Mucosa of gallbladder (tissue), 1 donor: ENCODE measurements around the gene PRDM16. TPM values are rescaled to one million over a fixed set of nuclear protein-coding genes. Genes with fewer than 3 reads are reported as not detected.

ENCODE experiments used
- DNase-seq: peaks from one replicate; pipeline ENCODE4 v3.0.0-alpha.2; 2020; ENCODE audit warnings: low spot score
- total RNA-seq: library from RNA; stranded (reverse); gene quantifications from one replicate; pipeline ENCODE4 v1.2.1, GENCODE V29; 2021
- donor health status: DM: no; HTN: no; CAD: no.

Gene PRDM16
- total RNA-seq, 1 donor from 2014 or later = 29.3 TPM

DNA sequence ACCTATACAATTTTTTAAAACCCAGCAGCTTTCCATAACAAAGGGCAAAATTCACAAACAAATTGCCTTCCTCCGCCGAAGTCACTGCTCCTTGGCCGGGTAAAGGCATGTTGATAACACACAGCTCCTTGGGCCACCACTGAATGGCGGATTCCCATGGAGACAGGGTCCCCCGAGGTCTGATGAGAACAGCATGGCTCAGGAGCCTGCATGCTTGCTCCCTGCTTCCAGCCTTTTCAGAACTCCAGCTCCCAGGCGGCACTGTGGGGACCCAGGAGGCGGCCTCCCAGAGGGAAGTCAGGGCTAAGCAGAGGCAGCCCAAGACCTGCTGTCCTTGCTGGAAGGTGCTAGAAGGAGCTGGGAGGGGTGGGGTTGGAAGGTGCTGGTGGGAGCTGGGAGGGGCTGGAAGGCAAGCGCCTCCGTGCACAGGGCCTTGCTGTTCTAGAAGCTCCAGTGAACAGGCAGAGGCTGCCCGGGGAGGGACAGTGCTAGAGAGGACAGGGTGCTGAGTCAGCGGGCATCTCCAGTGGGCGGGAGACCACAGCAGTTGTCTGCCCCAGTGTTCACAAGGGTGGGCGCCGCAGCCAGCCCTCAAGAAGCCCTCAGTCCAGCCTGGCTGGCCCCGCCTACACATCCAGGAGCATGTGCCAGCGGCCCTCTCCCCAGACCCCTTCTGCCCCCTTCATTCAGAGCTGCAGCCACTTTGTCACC lies 35.1 kb downstream of the PRDM16 start:
- DNase-seq = no peak

DNA sequence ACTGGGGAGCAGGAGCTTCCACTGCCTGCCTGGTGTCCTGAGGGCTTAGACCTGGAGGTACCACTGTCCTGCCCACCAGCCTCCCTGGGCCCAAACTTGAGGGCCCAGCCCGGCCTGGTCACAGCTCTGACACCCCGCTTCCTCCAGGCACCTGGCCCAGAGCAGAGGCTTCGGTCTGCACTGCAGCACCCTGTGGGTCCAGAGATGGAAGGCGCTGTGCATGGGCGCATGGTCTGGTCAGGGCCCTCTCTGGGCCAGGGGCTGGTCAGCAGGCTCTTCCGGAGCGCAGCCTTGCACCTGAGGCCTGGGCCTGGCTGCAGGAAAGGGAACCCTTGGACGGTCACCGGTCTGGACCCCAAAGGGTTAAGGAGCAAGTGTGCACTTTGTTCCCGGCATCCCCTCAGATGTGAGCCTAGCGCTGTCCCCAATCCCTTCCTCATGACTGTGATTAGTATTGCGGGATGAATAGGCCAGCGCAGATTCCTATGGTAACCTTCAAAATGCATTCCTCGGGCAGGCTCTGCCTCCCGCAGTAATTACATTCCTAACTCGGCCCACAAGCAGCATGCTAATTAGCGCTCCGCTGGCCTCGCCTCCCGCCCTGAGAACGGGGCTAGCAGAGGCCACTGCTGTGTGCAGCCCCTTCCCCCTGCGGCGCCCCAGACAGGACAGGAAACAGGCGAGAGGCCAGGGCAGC lies 36.3 kb downstream of the PRDM16 start:
- DNase-seq = no peak

DNA sequence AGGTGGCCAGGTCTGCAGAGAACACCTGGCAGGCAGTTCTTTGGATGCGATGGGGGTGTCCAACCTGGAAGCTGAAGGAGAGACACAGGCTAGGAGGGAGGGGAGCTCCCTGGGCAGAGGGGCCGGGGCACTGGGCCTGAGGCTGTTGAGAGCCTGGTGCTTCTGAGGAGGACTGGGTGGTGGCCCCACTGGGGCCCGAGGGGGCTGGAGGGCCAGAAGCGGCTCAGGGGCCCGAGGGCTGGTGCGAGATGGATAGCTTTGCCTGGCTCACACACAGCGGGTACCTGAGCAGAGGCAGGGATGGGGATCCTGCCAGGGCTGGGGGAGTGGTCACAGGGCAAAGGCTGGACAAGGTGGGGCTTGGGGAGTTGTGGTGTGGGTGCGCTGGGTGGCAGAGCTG lies 37.2 kb downstream of the PRDM16 start:
- DNase-seq = no peak

DNA sequence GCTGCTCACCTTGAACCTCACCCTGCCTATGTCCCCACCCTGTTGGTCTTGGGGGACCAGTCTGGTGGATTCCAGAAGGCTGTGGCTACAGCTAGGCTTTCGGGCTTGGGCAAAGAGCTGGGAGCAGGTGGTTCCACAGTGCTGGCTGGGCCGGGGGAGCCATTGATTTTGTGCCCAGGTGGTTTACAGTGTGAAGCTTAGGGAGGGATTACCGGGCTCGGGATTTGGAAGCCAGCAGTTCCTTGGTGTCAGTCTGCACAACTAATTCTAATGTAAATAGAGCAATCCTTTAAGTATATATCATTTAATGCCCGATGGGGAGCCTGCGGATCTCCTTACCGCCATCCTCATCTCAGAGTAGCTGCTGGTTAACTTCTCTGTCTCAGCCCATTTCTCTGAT lies 38.2 kb downstream of the PRDM16 start:
- DNase-seq = no peak

DNA sequence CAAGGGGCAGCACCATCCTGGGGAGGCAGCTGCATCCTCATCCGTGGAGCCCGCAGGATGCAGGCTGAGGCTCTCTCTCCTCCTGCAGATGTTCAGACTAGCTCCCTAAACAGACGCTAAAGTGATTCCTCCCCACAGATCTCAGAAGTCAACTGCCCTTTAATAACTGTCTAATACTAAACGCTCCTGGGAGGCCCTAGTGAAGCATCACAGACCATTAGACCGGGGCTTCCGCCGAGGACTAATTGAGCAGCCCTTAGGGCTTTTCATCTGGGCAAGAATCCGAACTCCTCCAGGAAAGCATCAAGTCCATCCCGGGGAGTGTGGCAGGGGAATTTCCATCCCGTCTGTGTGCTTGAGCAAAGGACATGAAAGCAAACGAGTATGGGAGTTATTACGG lies 40.4 kb downstream of the PRDM16 start:
- DNase-seq = no peak

DNA sequence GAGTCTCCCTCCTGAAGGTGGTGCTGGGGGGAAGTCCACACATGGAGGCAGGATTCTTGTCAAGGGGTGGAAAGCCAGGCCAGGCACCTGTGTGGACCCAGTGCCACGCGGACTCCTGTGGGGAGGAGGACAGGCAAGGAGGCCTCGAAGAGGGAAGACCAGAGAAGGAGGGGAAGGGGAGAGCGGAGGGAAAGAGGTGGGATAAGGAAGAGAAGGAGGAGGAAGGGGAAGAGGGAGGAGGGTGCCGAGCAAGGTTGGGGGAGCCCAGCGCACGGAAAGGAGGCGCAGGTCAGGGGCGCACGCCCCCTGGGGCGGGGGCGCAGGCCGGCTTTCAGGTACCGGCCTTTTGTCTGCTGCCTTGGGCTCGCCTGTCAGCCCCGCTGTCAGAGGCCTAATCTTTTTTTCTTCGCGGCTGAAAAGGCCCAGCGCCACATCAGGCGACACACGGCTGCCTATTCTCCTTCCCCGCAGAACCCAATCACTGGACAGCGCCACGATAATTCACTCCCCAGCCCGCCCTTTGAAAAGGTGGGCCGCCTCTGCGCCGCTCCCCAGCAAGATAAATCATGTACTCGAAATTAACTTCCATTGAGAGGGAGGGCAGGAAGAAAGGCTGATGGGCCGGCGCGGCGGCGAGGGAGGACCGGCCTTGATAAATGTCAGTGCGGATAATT lies 42.5 kb downstream of the PRDM16 start:
- no peak for DNase-seq

DNA sequence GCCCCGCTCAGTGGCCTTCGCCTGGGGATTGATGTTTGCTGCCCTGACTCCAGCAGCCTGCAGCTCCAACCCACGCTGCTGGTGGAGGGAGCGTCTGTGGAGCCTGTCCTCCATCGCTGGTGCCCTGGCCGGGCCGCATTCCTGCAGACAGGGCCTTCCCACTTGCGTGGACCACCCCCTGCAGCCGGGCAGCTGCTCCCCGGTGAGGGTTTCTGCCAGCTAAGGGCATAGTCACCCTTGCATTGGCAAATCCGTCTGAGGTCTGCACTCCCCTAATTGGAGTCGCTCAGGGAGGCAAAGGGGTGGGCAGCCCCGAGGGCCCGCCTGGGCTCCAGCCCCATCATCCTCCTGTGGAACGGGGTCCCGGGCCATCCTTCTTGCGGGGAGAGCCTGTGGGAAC lies 43.5 kb downstream of the PRDM16 start:
- DNase-seq = no peak

DNA sequence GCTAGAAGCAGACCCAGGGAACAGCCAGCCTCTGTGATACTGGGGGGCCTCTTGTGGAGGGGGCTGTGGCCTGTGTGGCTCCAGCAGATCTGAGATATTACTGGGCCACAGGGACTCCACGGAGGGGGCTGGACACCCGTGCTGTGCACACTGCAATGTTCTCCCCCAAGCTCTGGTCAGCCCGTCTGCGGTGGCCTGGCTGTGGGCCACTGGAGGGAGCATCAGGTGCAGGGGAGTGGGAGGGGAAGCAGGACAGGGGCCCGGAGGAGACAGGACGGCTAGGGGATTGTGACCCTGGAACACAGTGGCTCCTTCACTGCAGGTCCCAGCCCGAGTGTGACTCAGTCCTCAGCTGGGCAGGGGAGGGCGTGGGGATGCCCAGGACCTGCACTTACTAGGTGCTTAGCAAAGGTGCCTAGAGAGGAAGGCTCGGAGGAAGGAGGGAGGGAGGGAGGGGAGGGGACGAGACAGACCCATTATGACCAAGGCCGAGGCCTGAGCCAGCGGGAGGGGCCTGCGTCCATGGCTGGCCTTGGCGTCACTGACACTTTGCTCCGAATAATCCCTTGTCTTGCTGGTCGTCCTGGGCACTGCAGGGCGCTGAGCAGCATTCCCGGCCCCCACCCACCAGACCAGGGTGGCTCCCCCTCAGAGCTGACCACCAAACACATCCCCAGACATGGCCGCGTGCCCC lies 44.2 kb downstream of the PRDM16 start:
- no peak for DNase-seq

DNA sequence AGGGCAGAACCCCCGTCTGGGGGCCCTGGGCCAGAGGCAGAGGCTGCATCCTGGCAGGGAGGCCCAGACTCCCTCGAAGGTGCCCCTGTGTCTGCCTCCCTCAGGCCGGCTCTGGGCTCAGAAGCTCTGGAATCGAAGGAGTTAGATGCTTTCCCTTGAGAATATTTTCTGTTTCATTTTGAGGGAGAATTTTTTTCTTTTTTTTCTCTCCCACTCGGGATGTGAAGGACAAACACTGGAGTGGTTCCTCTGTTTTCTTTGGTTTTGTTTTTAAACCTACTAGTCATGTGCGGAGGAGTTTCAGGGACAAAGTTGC lies 44.7 kb downstream of the PRDM16 start:
- DNase-seq = no peak

DNA sequence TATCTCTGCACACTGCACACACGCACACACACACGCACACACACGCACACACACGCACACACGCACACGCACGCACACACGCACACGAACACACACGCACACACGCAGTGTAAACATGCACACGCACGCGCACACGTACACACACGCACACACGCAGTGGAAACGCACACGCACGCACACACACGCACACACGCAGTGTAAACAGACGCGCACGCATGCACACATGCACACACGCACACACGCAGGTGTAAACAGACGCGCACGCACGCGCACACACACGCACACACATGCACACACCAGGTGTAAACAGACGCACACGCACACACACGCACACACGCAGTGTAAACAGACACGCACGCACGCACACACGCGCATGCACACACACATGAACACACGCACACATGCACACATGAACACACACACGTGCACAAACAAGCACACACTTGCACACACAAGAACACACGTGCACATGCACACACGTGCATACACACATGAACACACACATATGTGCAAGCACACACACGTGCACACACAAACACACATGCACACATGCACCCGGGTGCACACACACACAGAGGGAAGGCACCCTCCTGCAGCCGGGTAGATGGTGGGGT lies 45.2 kb downstream of the PRDM16 start:
- no peak for DNase-seq

DNA sequence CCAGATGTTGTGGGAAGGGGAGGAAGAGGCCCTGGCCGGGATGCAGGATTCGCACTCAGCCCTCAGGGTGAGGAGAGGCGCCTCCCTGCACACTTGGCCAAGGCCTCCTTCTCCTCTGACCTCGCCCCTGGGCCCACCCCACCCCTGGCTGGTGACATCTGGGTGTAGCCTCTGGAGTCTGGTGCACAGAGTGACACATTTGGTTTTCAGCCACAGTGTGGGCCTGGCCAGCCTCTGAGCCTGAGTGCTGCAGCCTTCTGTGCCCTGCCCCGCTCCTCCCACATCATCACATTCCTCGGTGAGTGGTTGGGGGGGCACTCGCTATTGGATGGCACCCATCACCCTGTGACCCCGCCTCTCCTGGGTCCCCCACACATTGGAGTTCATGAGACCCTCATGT lies 45.8 kb downstream of the PRDM16 start:
- DNase-seq = peak; percentile 31

DNA sequence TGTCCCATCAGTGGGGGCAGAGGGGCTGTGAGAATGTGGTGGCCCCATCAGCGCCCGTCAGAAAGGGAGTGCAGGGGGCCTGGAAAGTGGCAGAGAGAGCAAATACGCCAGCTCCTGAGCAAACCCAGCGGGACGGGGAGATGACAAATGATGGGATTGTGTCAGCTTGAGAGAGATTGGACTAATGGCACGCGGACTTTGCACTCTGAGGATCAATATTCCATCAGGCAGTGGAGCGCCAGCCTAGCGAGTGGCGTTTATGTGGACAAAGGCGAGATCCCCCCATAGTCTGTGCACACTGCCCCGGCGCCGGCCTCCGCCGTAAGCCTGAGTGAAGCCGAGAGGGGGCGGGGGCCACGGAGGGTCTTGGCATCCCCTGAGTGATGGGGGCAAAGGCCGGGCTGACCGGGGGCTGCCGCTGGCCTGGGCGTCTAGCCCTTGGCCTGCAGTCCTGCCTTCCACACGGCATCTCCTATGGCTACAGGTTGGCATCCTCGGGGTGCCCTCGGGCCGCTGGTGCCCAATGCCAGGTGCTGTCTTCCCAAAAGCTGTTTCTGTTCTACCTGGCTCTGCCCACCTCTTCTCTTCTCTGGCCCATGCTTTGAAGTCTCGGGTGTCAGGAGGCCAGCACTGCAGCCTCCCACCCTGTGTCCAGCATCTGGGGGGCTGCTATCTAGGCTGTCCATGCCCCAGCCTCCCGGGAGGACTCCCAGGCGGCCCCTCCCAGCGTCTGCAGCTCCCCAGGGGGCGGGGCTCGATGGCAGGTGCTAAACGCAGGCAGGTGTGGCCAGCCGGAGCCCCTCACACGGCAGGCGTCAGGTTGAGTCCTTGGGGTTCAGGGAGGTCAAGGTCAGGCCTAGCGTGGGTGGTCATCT lies 46.5 kb downstream of the PRDM16 start:
- peak; percentile 85 for DNase-seq

DNA sequence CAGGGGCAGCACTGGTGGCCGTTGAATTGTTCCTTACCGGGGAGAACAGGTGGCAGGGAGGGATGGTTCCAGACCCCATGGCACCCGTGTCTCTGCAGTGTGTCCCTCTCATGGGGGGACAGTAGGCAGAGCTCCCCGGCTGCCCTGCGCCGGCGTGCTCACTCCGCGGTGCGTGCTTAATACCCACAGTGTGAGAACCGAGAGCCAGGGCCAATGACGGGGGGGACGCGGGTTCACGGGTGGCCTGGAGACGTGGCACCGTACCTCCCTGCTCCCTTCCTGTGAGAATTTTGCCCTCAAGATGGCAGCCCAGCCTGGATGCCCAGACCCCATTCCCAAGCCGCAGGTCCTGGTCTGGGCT lies 47.1 kb downstream of the PRDM16 start:
- no peak for DNase-seq

DNA sequence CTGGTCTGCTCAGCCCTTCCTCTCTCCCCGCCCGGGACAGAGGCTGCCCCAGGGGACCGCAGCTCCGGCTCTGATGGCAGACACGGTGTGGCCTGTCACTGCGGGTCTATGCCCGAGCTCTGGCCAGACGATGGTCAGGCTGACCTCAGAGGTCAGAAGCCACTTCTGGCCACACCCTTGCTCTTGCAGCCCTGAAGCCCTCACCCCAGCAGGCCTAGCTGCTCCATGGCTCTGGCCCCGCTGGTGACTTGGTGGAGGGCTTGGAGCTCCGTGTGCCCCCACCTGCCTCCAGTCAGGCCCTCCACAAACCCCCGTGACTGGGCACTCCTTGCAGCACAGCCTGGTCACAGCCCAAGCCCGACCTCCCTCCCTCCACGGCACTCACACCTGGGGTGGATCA lies 47.6 kb downstream of the PRDM16 start:
- no peak for DNase-seq

DNA sequence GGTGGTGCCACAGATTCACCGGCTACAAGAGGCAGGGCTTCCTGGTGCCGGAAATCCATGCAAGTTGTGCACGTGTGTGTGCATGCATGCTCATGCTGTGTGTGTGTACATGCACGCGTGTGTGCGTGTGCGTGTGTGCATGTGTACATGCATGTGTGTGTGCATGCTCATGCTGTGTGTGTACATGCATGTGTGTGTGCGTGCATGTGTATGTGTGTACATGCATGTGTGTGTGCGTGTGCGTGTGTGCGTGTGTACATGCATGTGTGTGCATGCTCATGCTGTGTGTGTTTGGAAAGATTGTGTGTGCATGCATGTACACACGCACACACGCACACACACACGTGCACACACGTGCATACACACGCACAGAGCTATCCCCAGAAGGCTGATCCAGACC lies 48.9 kb downstream of the PRDM16 start:
- no peak for DNase-seq

DNA sequence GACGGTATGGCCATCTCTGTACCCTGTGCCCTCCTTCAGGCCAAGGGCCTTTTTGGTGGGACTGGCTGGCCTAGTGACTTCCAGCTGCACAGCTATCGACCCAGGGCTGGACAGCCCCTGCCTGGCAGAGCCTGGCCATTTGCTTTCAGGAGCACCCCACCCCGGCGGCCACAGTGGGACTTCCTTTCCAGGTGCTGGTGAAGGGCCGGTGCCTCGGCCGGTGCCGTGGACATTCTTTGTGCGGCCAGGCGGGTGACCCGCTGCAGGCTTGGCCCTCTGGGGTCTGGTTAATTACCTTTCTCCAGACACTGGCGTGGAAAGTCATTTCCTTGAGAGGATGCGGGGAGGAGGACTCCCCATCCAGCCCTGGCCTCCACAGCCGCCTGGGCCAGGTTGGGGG lies 50.1 kb downstream of the PRDM16 start:
- DNase-seq = no peak

DNA sequence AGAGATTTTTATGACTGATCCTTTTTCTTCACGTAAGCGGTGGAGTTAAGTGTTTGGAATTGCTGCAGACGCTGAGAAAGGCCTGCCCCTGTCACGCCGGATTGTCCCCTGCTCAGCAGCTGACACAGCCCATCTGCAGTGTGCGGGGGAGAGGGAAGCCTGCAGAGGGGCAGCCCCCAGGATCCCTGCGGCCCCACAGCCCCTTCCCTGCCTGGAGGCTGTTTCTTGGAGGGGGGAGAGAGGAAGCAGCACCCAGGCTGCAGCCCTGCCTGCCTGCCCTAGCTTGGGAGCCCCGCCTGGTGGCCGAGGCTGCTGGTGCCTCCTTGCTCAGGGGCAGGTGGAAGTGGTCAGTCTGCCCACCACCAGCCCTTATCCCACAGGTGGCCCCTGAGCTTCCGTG lies 50.7 kb downstream of the PRDM16 start:
- DNase-seq = no peak

DNA sequence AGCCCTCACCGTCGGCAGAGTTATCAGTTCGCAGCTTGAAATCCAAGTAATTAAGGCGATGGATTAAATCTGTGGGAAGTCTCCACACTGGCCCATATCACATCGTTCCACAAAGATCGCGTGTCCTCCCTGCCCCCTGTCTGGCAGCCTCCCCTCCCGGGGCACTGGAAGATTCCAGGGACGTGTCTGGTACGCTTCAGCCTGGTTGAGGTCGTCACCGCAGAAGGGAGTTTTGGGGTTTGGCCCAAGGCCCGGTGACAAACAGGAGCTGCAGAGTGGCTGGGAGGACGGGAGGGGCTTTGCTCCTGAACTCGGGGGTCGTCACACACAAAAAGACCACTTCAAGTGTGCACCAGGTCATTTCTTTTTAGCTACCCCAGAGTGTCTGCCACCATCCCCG lies 51.1 kb downstream of the PRDM16 start:
- no peak for DNase-seq

DNA sequence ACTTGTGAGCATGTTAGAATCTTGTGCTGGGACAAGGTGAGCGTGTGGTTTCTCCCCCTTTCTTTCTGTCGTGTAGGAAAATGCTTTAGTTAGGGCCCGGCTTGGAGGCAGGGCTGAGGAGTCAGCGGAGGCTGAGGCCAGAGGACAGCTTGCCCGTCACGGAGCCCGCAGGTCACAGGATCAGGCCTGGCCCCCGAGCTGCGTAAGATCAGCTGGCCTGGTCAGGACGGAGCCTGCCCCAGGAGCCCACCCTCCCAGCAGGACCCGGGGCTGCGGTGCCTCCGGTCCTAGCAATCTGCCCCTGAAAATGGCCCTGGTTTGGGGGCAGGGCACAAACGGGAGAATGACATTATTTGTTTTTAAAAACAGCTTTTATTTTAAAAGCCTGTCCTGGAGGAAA lies 52.0 kb downstream of the PRDM16 start:
- no peak for DNase-seq

DNA sequence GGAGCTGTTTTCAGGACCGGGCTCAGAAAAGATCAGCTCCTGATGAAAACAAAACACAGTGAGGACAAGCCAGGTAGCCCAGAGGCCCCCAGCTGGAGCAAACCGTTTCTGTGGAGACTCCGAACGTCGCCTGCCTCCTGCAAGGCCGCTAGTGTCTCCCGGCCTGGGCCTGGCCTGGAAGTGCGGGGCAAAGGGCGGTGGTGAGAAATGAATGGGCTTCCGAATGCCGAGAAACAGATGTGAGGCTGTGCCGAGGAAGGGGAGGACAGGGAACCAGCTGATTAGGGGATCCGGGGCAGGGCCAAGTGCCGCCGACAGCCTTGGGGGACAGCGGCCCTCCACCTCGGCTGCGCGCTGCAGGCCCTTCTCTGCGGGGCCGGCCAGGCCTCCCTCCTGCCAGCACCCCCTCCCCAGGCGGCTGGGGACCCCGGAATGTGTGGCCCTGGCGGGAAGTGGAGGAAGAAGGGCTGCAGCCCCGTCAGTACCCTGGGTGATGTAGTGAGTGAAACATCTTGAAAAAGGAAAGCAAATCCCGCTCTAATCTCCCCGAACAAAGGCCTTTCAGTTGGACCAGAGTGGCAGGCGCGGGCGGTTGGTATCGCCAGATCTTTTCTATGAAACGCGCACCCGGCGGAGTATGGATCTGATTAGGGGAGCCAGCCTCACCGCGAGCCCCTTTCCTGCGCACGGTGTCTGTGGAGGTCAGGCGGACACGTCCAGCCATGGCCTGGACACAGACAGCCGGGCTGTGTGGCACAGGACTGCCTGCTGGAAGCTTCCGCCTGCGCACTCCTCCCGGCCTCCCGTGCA lies 52.6 kb downstream of the PRDM16 start:
- no peak for DNase-seq

DNA sequence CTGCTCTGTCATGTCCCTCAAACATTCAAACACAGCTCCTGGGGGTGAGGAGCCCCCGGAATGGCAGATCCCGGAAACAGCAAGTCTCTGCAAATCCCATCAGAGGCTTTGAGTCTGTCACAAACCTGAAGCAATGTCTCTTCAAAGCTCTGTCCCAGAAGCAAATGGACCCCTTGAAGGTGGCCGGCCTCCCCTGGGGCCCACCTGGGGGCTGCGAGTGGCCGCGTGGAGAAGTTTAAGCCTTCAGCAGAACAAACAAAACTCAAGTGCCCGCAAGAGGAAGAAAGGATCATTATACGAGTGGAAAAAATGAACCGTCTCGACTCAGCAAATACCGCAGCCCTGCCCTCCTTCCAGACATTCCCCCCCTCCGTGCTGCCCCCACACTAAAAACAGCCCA lies 53.3 kb downstream of the PRDM16 start:
- DNase-seq = no peak
